ENCODE measurements around the gene CCDC82. TPM values are rescaled to one million over a fixed set of nuclear protein-coding genes. Genes with fewer than 3 reads are reported as not detected.

CCDC82 gene
- total and polyA plus RNA-seq, 2 of the 4 experiments (the other 2 are of a cell fraction), result 4.1 to 9.4 TPM

GRCh38 chr11:96310236-96310635 lies 79.5 kb downstream of the CCDC82 start:
- no peak overlapping the region for H2AK9ac ChIP-seq (replicated peaks; ENCODE audit: low read depth, low read length, poor library complexity)
- DNase-seq (no peak), ATAC-seq (ENCODE audit: low read depth) (no peak)
- H3K4me2 ChIP-seq (ENCODE audit: low read depth, low read length), result no peak overlapping the region
- TF ChIP-seq BHLHE40 (IDR thresholded peaks at IDR 0.05; ENCODE audit: low read depth, low read length), result no peak
- TF ChIP-seq, protein P1, sequence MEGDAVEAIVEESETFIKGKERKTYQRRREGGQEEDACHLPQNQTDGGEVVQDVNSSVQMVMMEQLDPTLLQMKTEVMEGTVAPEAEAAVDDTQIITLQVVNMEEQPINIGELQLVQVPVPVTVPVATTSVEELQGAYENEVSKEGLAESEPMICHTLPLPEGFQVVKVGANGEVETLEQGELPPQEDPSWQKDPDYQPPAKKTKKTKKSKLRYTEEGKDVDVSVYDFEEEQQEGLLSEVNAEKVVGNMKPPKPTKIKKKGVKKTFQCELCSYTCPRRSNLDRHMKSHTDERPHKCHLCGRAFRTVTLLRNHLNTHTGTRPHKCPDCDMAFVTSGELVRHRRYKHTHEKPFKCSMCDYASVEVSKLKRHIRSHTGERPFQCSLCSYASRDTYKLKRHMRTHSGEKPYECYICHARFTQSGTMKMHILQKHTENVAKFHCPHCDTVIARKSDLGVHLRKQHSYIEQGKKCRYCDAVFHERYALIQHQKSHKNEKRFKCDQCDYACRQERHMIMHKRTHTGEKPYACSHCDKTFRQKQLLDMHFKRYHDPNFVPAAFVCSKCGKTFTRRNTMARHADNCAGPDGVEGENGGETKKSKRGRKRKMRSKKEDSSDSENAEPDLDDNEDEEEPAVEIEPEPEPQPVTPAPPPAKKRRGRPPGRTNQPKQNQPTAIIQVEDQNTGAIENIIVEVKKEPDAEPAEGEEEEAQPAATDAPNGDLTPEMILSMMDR (conservative IDR thresholded peaks at IDR 0.05; ENCODE audit: low read depth, low read length), result no peak
- TF ChIP-seq RFX5 (IDR thresholded peaks at IDR 0.05; ENCODE audit: low read depth, low read length), result no peak
- no peak for TF ChIP-seq SMC3 (IDR thresholded peaks at IDR 0.05; ENCODE audit: low read depth, low read length)
- no peak for TF ChIP-seq CHD1 (IDR thresholded peaks at IDR 0.05; ENCODE audit: low read depth, low read length)
- no peak for TF ChIP-seq RCOR1 (IDR thresholded peaks at IDR 0.05; ENCODE audit: insufficient replicate concordance, low read length)
- TF ChIP-seq, protein P2, sequence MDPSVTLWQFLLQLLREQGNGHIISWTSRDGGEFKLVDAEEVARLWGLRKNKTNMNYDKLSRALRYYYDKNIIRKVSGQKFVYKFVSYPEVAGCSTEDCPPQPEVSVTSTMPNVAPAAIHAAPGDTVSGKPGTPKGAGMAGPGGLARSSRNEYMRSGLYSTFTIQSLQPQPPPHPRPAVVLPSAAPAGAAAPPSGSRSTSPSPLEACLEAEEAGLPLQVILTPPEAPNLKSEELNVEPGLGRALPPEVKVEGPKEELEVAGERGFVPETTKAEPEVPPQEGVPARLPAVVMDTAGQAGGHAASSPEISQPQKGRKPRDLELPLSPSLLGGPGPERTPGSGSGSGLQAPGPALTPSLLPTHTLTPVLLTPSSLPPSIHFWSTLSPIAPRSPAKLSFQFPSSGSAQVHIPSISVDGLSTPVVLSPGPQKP (IDR thresholded peaks at IDR 0.05; ENCODE audit: borderline replicate concordance, low read depth, low read length), result no peak
- no peak for TF ChIP-seq USF2 (IDR thresholded peaks at IDR 0.05; ENCODE audit: low read depth, low read length)
- TF ChIP-seq POLR2A (IDR thresholded peaks at IDR 0.05; ENCODE audit: low read depth, low read length), result no peak
- no peak overlapping the region for H2AFZ ChIP-seq (replicated peaks; ENCODE audit: low read length, poor library complexity)
- no CpG with 5 or more reads among the region's 1 CpG for WGBS, 2 experiments (ENCODE audit: extremely low coverage in 2 of 2, insufficient read length in 1 of 2)
- H3K4me1 ChIP-seq (ENCODE audit: control insufficient read depth, insufficient read depth, low read length), result peaks cover 21% of the 10 kb centered on the region
- peak overlapping the region; percentile 26; the same call in 1 of the 2 replicates for H3K4ac ChIP-seq (ENCODE audit: low read depth, low read length)
- peaks cover 2% of the 10 kb centered on the region; the same call in 1 of the 2 replicates for H3K36me3 ChIP-seq (ENCODE audit: control insufficient read depth, insufficient read depth, low read length)
- H2BK5ac ChIP-seq (ENCODE audit: low read depth, low read length, poor library complexity, severe bottlenecking), result peak overlapping the region; percentile 93
- no peak overlapping the region for H3K4me3 ChIP-seq (ENCODE audit: insufficient read depth, low read depth, low read length)
- ChIA-PET CTCF (interaction anchor here (0.6 to 4.8 kb wide), 2 partner anchors 10 to 32 kb away, joined by 3 to 27 read pairs; partner anchors contain the start of gene MAML2), POLR2A (ENCODE audit: unreplicated experiment) (interaction anchor here (1.0 kb wide), 1 partner anchor 15 kb away, joined by 3 read pairs; no protein-coding TSS in a partner anchor)
- H4K8ac ChIP-seq (ENCODE audit: low read depth in 2 of 2, low read length in 2 of 2), result peak overlapping the region in 1 of 2 experiments; percentile 36; a peak in 1 of 4 replicates
- no peak overlapping the region for H4K91ac ChIP-seq (ENCODE audit: insufficient read depth, low read depth, low read length)
- no peak overlapping the region for H2BK15ac ChIP-seq (ENCODE audit: low read depth, low read length)
- no peak overlapping the region for H2BK20ac ChIP-seq (ENCODE audit: low read depth, low read length)
- no peak overlapping the region for H4K5ac ChIP-seq (ENCODE audit: low read depth, low read length)
- H3K9ac ChIP-seq (ENCODE audit: low read depth, low read length), result no peak overlapping the region
- dilution Hi-C loops (cut with HindIII; ENCODE audit: low sequenced_read_pairs, unreplicated experiment), result no loop called here
- H3K56ac ChIP-seq (ENCODE audit: extremely low read depth, insufficient read depth, low read length), result no peak overlapping the region
- H3K9me3 ChIP-seq (ENCODE audit: control insufficient read depth, insufficient read depth, low read length), result no peaks in the 10 kb centered on the region
- BruUV-seq (replicated peaks), result no TSS peak
- peak overlapping the region; percentile 49; the same call in 1 of the 2 replicates for H3K23ac ChIP-seq (ENCODE audit: low read depth, low read length)
- H2BK120ac ChIP-seq (ENCODE audit: low read depth, low read length), result peak overlapping the region; percentile 48; the same call in 1 of the 2 replicates
- H3K27me3 ChIP-seq (ENCODE audit: control insufficient read depth, insufficient read depth, low read length), result no peaks in the 10 kb centered on the region
- intact Hi-C loops (cut with micrococcal nuclease), result no loop called here
- H2AK5ac ChIP-seq (ENCODE audit: low read depth, low read length), result no peak overlapping the region; the same call in 1 of the 2 replicates
- peak overlapping the region; percentile 25; the same call in 1 of the 2 replicates for H3K27ac ChIP-seq (ENCODE audit: insufficient read depth, low read length)
- H3K14ac ChIP-seq (replicated peaks; ENCODE audit: low read depth, low read length), result no peak overlapping the region
- no peak overlapping the region for H3K18ac ChIP-seq (ENCODE audit: low read depth, low read length)
- in situ Hi-C loops (cut with MboI; ENCODE audit: low sequenced_read_pairs), result no loop called here
- H3K9me1 ChIP-seq (ENCODE audit: insufficient read depth, low read length), result peaks cover 14% of the 10 kb centered on the region
- no peaks in the 10 kb centered on the region for H4K20me1 ChIP-seq (ENCODE audit: insufficient read depth, low read length)
- peaks cover 24 to 72% of the 10 kb centered on the region in 2 experiments; a peak in 3 of 4 replicates for H3K79me1 ChIP-seq (ENCODE audit: low read depth in 1 of 2, low read length in 2 of 2)

Data from IMR-90 (cell line).